Adrenal gland (tissue), 12 donors: ENCODE data around the gene COX11. TPM values are rescaled to one million over a fixed set of nuclear protein-coding genes. Genes with fewer than 3 reads are reported as not detected.

Source experiments
- DNase-seq, 7 donors: peaks; one replicate each; pipeline ENCODE4 v3.0.0-alpha.2; 2019 to 2020
- H3K27ac ChIP-seq, 5 donors: fragments of 200-600 bp; sonication (generic) in 4 of 5; 1 replicate in 3 of 5; 2 replicates in 2 of 5; pipeline versions ENCODE4 v1.5.1 to v1.8.0; 2016 to 2020; ENCODE audit warnings: mild to moderate bottlenecking in 1 of 5
- H3K27me3 ChIP-seq: fragments of 200-600 bp; 2 replicates; pipeline ENCODE4 v1.8.0; 2021
- H3K36me3 ChIP-seq, 2 donors: fragments of 200-600 bp; replicated peaks in 1 of 2; 1 replicate in 1 of 2; 2 replicates in 1 of 2; pipeline versions ENCODE4 v1.5.1 to v1.8.0; 2018 to 2022
- H3K4me1 ChIP-seq, 2 donors: fragments of 200-600 bp; replicated peaks in 1 of 2; 1 replicate in 1 of 2; 2 replicates in 1 of 2; pipeline versions ENCODE4 v1.5.1 to v1.8.0; 2018 to 2021
- H3K4me3 ChIP-seq, 4 donors: fragments of 200-600 bp; sonication (generic) in 3 of 4; one replicate each; pipeline ENCODE4 v1.5.1; 2016 to 2018
- H3K9me3 ChIP-seq, 3 donors: fragments of 200-600 bp; sonication (generic) in 1 of 3; replicated peaks in 1 of 3; 1 replicate in 2 of 3; 2 replicates in 1 of 3; pipeline versions ENCODE4 v1.5.1 to v1.8.0; 2016 to 2021
- CTCF ChIP-seq, 6 experiments: fragments of 450-650 bp in 4 of 6; fragments of 200-600 bp in 2 of 6; sonication (generic) in 1 of 6; IDR thresholded peaks; 1 replicate in 5 of 6; 2 replicates in 1 of 6; pipeline versions ENCODE4 v1.5.1 to v1.8.0; 2016 to 2021; ENCODE audit warnings: antibody characterized with exemption in 6 of 6, mild to moderate bottlenecking in 2 of 6, moderate library complexity in 1 of 6
- POLR2A ChIP-seq, 2 donors: fragments of 450-650 bp; IDR thresholded peaks; one replicate each; pipeline ENCODE4 v1.6.1; 2017; ENCODE audit warnings: antibody characterized with exemption in 2 of 2, mild to moderate bottlenecking in 2 of 2, moderate library complexity in 1 of 2
- WGBS, 4 donors: extraction: QIAGEN DNeasy Blood & Tissue Kit in 2 of 4; methylation state at CpG; one replicate each; pipeline versions ENCODE4 v1.1.5 to v1.1.7; 2013 to 2017; 5-methylcytosine and 5-hydroxymethylcytosine counted together
- intact Hi-C, 2 donors: fragments of 100-400 bp; cut with DNase I; formaldehyde crosslinking; loops; one replicate each; pipeline versions ENCODE4 v1.14.1 to v1.15.0; 2022 to 2023
- polyA plus RNA-seq, 3 donors: library from polyadenylated mRNA; stranded (reverse); fragments of 200-250 nt in 2 of 3; fragments of 350-450 nt in 1 of 3; fragmentation: Illumina TruSeq in 1 of 3; extraction: RNeasy Lipid Tissue Mini Kit (QIAGEN cat#74804) in 1 of 3; gene quantifications; one replicate each; pipeline ENCODE4 v1.2.3, GENCODE V29; 2013 to 2014
- total RNA-seq, 9 donors: library from RNA; depleted of rRNA in 4 of 9; stranded (reverse); fragments of >200 nt in 4 of 9; fragments of 120-200 nt in 1 of 9; fragmentation: NEBNext Ultra II Directional in 1 of 9; extraction: Animal tissue kit (Norgen Biotek cat#: 25700) in 1 of 9; gene quantifications; one replicate each; pipeline versions ENCODE4 v1.1.0 to v1.2.4, GENCODE V29; 2013 to 2023
- donor health status: healthy with polysubstance abuse.
- donor health status: Bipolar disorder and iron deficiency.
- donor health status: DM: yes; HTN: yes; CAD: no.
- donor health status: DM: no; HTN: no; CAD: no.
- donor health status: DM: no; HTN: no; CAD: no.
- donor health status: DM: yes; HTN: yes; CAD: no.

Gene COX11
- total and polyA plus RNA-seq, 12 donors, result 16.8 to 63.5 (median 50.0) TPM

DNA sequence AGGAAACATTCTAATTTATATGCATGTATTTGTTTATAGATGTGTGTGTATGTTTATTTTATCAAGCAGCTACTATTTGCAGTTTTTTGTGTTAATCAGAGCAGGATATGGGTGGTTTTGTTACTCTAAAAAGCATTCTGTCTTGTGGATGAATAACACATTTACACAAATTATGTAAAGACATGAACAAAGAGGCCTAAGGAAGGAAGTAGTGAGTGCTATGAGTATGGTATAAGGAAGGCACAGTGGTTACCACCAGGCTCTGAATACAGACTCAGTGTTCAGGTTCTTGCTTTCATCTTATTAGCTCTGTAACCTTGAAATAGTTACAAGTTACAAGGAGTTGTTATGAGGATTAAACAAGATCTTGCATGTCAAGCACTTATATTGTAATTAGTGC is 34.0 kb upstream of the COX11 start:
- TF ChIP-seq CTCF (IDR thresholded peaks at IDR 0.05) (no peak), POLR2A (IDR thresholded peaks at IDR 0.05) (no peak)
- Histone ChIP-seq H3K27ac (no peak overlapping the region), H3K27me3 (no peaks in the 10 kb centered on the region), H3K36me3 (no peaks in the 10 kb centered on the region), H3K9me3 (no peaks in the 10 kb centered on the region), H3K4me1 (no peaks in the 10 kb centered on the region), H3K4me3 (no peak overlapping the region)
- intact Hi-C loops, result no loop called here
- no peak for DNase-seq

GRCh38 chr17:54996441-54996840 is 28.0 kb upstream of the COX11 start:
- no peak for DNase-seq
- intact Hi-C loops, result loop anchor here (10.0 kb wide), 2 partner anchors 348 to 518 kb away; partner anchors contain the start of gene SMIM36 (in 1 of the 2)
- Histone ChIP-seq H3K36me3 (no peaks in the 10 kb centered on the region), H3K27me3 (no peaks in the 10 kb centered on the region), H3K27ac (no peak overlapping the region), H3K9me3 (no peaks in the 10 kb centered on the region), H3K4me3 (no peak overlapping the region), H3K4me1 (no peaks in the 10 kb centered on the region)
- WGBS, 4 donors, result 88 to 100% (median 95%) methylated on average over 1 of the region's 1 CpG
- no peak for TF ChIP-seq CTCF (IDR thresholded peaks at IDR 0.05)
- TF ChIP-seq POLR2A (IDR thresholded peaks at IDR 0.05), result no peak

GRCh38 chr17:54992797-54993639 is 24.6 kb upstream of the COX11 start:
- no peak overlapping the region for H3K4me3 ChIP-seq
- DNase-seq, result no peak
- H3K27ac ChIP-seq, result no peak overlapping the region
- no peaks in the 10 kb centered on the region for H3K27me3 ChIP-seq
- no peaks in the 10 kb centered on the region for H3K4me1 ChIP-seq
- H3K9me3 ChIP-seq, result no peaks in the 10 kb centered on the region
- TF ChIP-seq CTCF (IDR thresholded peaks at IDR 0.05) (peak; percentile 44 to 75 (median 66)), POLR2A (IDR thresholded peaks at IDR 0.05) (no peak)
- no peaks in the 10 kb centered on the region for H3K36me3 ChIP-seq
- 74 to 84% (median 80%) methylated on average over 8 of the region's 8 CpGs for WGBS, 4 donors
- intact Hi-C loops, result loop anchor here (5.0 to 10.0 kb wide), 3 partner anchors 352 to 522 kb away; partner anchors contain the start of gene SMIM36 (in 1 of the 2)

DNA sequence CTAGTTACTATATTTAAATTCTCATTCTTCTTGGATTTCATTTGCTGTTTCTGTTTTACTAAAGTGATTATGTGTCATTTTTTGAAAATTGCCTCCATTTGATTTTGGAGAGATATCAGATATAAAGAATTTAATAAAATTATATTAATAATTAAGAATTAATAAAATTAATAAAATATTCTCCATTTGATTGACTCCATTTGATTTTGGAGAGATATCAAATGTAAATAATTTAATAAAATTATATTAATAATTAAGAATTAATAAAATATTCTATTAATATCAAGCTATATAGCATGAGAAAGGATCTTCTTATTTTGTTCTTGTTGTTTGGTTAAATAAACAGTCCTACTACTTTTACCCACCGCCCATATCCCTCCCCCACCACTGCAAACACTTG is 23.1 kb upstream of the COX11 start:
- DNase-seq, result no peak
- 0 to 98% (median 95%) methylated on average over 1 of the region's 1 CpG for WGBS, 4 donors

More for the DNA sequence above, 23.1 kb upstream of the COX11 start:
- Histone ChIP-seq H3K4me1 (no peaks in the 10 kb centered on the region), H3K27ac (no peak overlapping the region), H3K9me3 (peaks cover 0 to 4% (median 0%) of the 10 kb centered on the region in 3 donors), H3K36me3 (no peaks in the 10 kb centered on the region), H3K4me3 (no peak overlapping the region), H3K27me3 (no peaks in the 10 kb centered on the region)
- intact Hi-C loops, result loop anchor here (5.0 to 10.0 kb wide), 3 partner anchors 353 to 523 kb away; partner anchors contain the start of gene SMIM36 (in 1 of the 2)
- no peak for TF ChIP-seq POLR2A (IDR thresholded peaks at IDR 0.05)
- TF ChIP-seq CTCF (IDR thresholded peaks at IDR 0.05), result no peak
